NCI-H146 (cell line): Measurements from ENCODE around the gene LCN2.
A peak's percentile ranks its signal among the peaks of the same experiment; 100 is the strongest.
"Not testable (repeated sequence)": the region's sequence is repeated elsewhere in the genome, so short reads cannot be mapped to it uniquely, and the experiment has no call there.

Experiments
- DNase-seq: peaks from one replicate; lab custom pipeline; 2025; lab: John Stamatoyannopoulos, UW

Gene LCN2

DNA sequence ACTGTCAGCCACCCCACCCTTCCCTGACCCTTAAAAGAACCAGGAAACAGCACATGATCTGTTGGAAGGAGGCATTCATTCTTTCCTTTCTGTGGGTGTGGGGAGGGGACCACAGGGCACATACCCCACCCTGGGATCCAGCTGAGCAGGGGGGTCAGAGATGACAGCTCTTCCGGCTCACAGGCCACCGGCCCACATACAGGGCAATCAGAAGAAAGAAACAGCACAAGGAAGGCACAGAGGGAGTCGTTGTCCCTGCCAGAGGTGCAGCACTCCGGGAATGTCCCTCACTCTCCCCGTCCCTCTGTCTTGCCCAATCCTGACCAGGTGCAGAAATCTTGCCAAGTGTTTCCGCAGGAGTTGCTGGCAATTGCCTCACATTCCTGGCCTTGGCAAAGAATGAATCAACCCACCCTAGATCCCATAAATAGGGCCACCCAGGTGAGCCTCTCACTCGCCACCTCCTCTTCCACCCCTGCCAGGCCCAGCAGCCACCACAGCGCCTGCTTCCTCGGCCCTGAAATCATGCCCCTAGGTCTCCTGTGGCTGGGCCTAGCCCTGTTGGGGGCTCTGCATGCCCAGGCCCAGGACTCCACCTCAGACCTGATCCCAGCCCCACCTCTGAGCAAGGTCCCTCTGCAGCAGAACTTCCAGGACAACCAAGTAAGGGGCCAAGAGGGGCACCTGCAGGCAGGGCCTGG lies at the start of gene LCN2:
TSS of gene LCN2 (plus strand) at position 453 of the 701 bp plus-strand sequence. CDS start at position 526, 73 bp downstream.
- DNase-seq, result no peak

- DNase-seq, result no peak
Measured at GRCh38 chr9:128099932-128100491, 49.2 kb upstream of the LCN2 start.

GRCh38 chr9:128100581-128100980 lies 48.7 kb upstream of the LCN2 start:
- DNase-seq, result no peak

- no peak for DNase-seq
Measured at GRCh38 chr9:128101231-128101661, 48.0 kb upstream of the LCN2 start.

- no peak for DNase-seq
Measured at GRCh38 chr9:128101690-128102089, 47.6 kb upstream of the LCN2 start.

DNA sequence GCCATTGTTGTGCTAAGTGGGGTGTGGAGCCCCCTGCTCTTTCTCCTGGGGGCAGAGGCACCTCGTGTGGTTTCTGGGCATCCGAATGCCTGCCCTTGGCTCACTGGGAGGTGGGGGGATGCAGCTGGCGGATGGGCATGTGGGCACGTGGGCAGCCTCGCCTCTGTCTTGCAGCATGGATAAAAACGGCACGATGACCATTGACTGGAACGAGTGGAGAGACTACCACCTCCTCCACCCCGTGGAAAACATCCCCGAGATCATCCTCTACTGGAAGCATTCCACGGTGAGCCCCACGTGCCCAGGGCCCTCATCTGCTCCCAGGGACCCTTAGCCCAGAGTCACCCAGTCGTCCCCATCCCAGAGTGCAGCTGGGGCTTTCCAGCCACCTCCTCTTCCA lies 47.1 kb upstream of the LCN2 start:
- DNase-seq, result no peak

- DNase-seq, result no peak
Measured at GRCh38 chr9:128102861-128103588, 46.2 kb upstream of the LCN2 start.

- peak; percentile 46 for DNase-seq
Measured at GRCh38 chr9:128103589-128103962, 45.7 kb upstream of the LCN2 start.

GRCh38 chr9:128104171-128104618 lies 45.1 kb upstream of the LCN2 start:
- peak; percentile 72 for DNase-seq

DNA sequence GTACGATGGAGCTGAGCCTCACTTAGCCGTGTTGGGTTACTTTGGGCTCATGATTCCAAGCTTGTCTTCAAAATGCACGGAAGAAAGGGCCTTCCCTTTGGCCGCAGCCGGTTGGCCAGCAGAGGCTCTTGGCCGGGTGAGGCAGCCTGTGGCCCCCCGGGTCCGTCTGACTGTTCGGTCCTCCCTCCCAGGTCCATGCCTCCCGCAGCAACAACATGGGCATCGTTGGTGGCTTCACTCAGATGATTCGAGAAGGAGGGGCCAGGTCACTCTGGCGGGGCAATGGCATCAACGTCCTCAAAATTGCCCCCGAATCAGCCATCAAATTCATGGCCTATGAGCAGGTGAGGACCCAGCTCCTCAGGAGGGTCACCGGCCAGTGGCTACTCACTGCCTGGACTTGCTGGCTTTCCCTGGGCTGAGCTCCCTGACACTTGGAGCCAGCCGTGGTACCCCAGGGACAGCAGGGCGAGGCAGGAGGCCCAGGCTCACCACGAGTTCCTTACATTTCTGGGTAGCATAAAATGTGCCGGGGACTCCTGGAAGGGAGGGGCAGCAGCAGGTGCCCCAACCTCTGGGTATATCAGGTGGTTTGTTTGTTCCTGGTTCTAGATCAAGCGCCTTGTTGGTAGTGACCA lies 43.6 kb upstream of the LCN2 start:
- no peak for DNase-seq

DNA sequence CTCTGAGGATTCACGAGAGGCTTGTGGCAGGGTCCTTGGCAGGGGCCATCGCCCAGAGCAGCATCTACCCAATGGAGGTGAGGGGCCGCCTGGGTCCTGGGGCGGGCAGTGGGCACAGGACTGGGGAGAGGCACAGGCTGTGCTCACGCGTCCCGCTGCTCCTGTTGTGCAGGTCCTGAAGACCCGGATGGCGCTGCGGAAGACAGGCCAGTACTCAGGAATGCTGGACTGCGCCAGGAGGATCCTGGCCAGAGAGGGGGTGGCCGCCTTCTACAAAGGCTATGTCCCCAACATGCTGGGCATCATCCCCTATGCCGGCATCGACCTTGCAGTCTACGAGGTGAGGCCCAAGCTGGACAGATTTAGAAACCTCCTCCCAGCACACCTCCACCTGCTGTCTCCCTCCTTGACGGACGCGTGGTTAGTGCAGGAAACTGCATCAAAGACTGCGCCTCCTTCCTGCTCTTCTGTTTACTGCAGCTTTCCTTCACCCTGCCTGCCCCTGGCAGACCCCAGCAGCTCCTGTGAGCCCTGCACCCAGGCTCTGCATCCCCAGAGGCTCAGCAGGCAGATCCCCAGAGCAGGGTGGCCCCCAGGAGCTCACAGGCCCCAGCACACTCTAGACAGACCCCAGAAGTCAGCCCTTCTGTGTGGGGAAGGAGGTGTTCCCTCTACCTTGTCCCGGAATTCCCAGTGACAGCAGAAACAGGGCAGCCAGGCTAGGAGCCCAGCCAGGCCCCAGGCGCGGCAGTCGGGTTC lies 42.9 kb upstream of the LCN2 start:
- no peak for DNase-seq

- no peak for DNase-seq
Measured at GRCh38 chr9:128106940-128107467, 42.2 kb upstream of the LCN2 start.

DNA sequence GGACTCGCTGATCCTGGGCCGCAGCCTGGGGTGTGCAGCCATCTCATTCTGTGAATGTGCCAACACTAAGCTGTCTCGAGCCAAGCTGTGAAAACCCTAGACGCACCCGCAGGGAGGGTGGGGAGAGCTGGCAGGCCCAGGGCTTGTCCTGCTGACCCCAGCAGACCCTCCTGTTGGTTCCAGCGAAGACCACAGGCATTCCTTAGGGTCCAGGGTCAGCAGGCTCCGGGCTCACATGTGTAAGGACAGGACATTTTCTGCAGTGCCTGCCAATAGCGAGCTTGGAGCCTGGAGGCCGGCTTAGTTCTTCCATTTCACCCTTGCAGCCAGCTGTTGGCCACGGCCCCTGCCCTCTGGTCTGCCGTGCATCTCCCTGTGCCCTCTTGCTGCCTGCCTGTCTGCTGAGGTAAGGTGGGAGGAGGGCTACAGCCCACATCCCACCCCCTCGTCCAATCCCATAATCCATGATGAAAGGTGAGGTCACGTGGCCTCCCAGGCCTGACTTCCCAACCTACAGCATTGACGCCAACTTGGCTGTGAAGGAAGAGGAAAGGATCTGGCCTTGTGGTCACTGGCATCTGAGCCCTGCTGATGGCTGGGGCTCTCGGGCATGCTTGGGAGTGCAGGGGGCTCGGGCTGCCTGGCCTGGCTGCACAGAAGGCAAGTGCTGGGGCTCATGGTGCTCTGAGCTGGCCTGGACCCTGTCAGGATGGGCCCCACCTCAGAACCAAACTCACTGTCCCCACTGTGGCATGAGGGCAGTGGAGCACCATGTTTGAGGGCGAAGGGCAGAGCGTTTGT lies 41.6 kb upstream of the LCN2 start:
- no peak for DNase-seq

GRCh38 chr9:128108269-128109049 lies 40.8 kb upstream of the LCN2 start:
- DNase-seq, result no peak

DNA sequence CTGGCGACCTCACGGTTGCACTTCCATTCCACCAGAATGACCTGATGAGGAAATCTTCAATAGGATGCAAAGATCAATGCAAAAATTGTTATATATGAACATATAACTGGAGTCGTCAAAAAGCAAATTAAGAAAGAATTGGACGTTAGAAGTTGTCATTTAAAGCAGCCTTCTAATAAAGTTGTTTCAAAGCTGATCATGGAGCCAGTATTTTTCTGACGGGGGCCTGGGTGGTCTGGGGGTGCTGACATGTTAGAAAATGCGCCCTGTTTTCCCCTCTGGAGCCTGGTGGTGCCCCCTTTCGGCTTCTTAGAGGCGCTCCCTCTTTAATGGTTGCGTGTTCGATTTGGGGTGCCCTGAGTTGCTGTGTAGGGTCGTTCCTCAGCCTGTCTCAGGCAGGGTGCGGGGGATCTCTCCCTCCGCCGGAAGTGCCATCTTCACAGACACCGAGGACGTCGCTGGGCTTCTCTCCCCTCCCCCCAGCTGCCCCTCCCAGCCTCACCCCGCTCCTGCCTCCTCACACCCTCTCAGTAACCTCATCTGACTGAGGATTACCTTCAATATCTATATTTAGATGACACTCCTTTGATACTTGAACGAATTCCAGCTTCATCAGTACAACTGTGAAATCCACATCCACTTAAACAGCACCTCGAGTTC lies 40.1 kb upstream of the LCN2 start:
- no peak for DNase-seq

- DNase-seq, result not testable (repeated sequence)
Measured at GRCh38 chr9:128111726-128112125, 37.5 kb upstream of the LCN2 start.

DNA sequence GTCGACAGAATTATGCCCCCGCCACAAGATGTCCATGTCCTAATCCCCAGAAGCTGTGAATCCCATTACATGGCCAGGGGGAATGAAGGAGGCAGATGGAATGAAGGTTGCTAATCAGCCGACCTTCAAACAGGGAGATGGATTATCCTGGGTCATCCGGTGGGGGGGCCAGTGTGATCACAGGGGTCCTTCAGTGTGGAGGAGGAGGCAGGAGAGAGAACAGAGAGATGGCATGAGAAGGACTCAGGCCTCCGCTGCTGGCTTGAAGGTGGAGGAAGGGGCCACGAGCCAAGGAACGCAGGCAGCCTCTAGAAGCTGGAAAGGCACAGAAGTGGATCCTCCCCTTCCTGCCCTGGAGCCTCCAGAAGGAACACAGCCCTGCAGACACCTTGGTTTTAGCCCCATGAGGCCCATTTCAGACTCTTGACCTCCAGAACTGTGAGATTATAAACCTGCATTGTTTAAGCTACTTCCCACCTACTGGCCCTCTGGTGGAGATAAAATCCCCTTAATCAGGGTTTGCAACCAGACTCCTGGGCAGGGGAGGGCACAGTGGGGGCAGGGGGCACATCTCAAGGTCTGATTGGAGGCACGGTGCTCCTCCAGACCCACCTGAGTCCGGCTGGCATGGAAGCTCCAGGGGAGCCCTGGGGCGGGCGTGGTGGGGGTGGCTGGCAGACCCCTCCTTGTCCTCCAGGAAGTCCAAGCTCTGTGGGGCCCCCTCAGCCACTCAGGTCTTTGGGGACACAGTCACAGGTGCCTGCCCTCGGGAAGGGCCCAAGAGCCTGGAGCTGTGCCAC lies 35.5 kb upstream of the LCN2 start:
- no peak for DNase-seq

GRCh38 chr9:128114326-128115186 lies 34.7 kb upstream of the LCN2 start:
- no peak for DNase-seq
